ENCODE results near the gene LGI4. TPM values are rescaled to one million over a fixed set of nuclear protein-coding genes. Genes with fewer than 3 reads are reported as not detected.

LGI4 gene
- polyA plus RNA-seq, 3 donors, result 3.7 to 34.8 (median 20.6) TPM

DNA sequence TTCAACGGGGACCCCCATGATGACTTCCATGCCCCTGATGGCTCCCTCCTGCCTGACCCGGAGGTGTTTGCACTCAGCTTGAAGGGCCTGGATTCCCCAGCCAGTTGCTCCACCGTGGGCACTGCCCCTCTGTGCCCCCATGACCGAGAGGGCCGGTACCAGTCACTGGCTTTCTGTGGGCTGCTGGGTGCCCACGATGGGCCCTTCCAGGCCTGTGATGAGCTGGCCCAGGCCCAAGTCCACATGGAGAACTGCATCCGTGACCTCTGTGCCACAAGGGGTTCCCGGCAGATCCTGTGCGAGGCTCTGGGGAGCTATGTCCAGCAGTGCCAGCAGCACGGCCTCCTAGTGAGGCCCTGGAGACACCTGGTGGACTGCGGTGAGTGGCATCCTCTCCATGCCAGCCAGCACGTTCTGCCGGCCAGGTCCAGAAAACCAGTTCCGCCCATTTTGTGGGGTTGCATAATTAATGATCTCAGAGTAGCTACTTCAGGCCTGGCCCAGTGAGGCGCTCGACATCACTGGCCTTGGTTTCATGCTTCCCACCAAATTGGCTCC, 54.2 kb downstream of the LGI4 start:
- no peak overlapping the region for H3K27ac ChIP-seq (ENCODE audit: low read depth, low read length)
- WGBS, 3 donors, result 86 to 90% (median 87%) methylated on average over 16 of the region's 16 CpGs

DNA sequence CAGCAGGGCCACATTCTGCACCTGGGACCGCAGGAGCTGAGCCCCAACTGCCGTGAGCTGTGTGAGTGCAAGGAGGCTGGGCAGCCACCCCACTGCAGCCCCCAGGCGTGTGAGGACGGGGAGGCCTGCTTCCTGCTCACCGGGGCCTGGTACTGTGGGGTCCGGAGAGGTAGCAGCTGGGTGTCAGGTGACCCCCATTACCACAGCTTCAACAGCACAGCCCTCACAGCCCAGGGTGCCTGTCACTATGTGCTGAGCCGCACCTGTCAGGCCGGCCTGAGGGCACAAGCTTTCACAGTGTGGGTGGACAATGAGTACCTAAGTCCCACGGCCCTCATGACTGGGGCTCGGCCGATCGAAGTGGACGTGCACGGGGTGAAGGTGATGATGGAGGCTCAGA, 55.0 kb downstream of the LGI4 start:
- no peak overlapping the region for H3K27ac ChIP-seq (ENCODE audit: low read depth, low read length)
- WGBS, 3 donors, result 82 to 86% (median 85%) methylated on average over 14 of the region's 14 CpGs

DNA sequence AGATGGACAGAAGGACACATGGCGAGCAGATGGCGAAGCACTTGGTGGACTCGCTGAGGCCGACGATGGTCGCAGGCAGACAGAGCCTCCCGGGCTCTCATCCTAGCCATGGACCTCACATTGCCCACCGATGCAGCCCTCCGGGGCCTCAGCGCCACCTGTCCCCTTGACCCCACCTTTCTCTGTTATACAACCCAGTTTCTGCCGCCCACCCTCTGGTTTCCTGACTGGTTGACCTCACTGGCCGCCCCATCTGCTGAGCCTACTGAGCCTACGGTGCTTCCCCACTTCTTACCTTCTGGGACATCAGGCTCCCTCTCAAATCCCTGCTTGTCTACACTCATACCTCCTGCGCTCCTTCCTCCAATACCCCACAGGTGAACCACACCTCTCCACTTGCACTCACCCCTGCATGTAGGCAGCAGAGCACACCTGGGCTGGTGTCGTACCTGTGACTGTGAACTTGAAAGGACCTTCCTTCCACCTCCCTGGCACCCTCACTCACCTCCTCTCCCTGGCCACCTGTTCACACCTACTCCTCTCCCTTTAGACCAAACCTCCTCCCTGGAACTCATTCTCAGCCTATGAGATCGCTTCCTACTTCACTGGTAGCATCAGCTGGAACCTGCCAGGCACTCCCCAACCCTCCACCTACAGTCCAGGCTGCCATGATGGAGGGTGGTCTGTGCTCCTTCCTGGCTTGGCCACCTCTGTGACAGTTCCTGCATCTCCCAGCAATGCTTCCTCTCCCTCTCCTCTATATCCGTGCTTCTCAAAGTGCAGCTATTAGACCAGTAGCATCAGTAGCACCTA, 57.2 kb downstream of the LGI4 start:
- no peak overlapping the region for H3K27ac ChIP-seq (ENCODE audit: low read depth, low read length)
- 90 to 91% (median 91%) methylated on average over 17 of the region's 17 CpGs for WGBS, 3 donors

DNA sequence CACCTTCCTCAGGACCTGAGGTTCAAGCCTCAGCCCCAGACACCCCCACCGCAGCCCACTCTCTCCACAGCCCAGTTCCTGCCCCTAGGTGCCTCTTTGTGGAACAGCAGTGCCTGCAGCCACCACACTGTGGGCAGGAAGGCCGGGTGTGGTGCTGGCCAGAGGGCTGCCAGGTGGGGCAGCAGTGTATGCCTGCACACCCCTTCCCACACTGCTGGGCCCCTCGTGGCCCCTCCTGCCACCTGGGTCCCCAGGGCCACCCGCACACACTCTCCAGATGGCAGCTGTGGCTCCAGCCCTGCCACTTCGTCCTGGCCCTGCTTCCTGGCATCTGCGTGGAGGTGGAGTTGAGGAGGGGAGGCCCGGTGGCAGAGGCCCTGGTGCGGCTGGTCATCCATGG, 58.2 kb downstream of the LGI4 start:
- 65 to 83% (median 68%) methylated on average over 7 to 8 of the region's 8 CpGs for WGBS, 3 donors
- no peak overlapping the region for H3K27ac ChIP-seq (ENCODE audit: low read depth, low read length)

DNA sequence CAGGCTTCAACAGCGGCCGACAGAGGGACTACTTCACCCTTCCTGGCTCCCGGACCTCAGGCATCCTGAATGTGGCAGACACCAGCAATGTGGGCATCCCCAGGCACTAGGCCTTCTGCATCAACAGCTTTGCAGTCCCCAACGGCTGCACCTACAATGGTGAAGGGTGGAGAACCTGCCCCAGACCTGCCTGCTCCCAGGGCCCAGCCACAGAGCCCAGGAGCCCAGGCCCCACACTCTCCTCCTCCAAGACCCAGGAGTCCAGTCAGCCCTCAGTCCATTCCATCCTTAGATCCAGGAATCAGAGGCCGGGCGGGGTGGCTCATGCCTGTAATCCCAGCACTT, 58.9 kb downstream of the LGI4 start:
- WGBS, 3 donors, result 83 to 85% (median 83%) methylated on average over 6 of the region's 6 CpGs
- H3K27ac ChIP-seq (ENCODE audit: low read depth, low read length), result no peak overlapping the region

DNA sequence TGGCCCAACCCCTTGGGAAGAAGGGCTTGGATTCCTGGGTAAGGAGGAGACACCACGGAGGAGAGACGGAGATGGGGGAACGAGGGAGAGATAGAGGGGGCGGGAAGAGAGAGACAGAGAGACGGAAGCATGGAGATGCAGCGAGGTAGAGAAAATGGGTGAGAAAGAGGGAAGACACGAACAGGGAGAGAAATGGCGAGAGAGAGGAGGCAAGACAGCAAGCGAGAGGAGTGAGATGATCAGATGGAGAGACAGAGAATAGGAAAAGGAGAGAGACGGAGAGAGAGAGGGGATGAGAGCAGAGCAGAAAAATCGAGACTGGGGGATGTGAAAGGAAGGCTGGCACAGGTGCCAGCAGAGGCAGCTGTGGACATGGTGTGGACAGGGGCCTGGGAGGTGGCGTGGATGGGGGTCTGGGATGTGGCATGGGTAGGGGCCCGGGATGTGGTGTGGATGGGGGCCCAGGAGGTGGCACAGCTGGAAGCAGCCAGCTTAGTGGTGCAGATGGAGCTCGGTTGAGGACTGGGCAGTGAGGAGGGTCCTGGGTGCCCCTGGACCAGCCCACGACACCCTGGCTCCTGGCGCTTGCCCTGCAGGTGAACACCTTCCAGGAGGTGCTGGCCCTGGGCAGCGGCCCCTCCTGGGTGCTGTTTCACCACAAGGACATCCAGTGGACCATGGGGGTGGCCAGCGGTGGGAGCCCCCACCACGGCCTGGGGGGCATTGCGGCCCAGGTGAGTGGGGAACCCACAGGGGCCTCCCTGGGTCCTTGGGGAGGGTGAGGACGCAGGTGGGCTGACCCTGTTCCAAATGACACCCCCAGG, 59.4 kb downstream of the LGI4 start:
- H3K27ac ChIP-seq (ENCODE audit: low read depth, low read length), result no peak overlapping the region
- WGBS, 3 donors, result 85 to 91% (median 90%) methylated on average over 21 of the region's 21 CpGs

Other genes with a start within 250 kb of the LGI4 start
- gene ZNF30, start 208.2 kb downstream of the LGI4 start, polyA plus RNA-seq, result 1 to 10 TPM in 2 of 3 donors, under 1 TPM in 1; 0.76 to 1.7 (median 1.4) TPM
- gene ZNF792, start 170.8 kb downstream of the LGI4 start, polyA plus RNA-seq, result 1 to 10 TPM; 1.5 to 2.7 (median 1.9) TPM
- 10 to 100 TPM; 72.1 to 85.9 (median 73.7) TPM for gene GRAMD1A, start 134.7 kb downstream of the LGI4 start, polyA plus RNA-seq
- gene SCN1B, start 104.6 kb downstream of the LGI4 start, polyA plus RNA-seq, result 10 to 100 TPM in 1 of 3 donors, 1 to 10 TPM in 2; 5.2 to 22.5 (median 7.9) TPM
- gene HPN, start 93.3 kb downstream of the LGI4 start, polyA plus RNA-seq, result 100 to 1,000 TPM in 1 of 3 donors, 1 to 10 TPM in 2; 1.5 to 141 (median 5.4) TPM
- 10 to 100 TPM in 2 of 3 donors, 1 to 10 TPM in 1; 8.0 to 39.4 (median 33.6) TPM for gene FXYD3, start 19.2 kb downstream of the LGI4 start, polyA plus RNA-seq
- gene FXYD1, start 3.8 kb upstream of the LGI4 start, polyA plus RNA-seq, result 100 to 1,000 TPM in 1 of 3 donors, 10 to 100 TPM in 1, 1 to 10 TPM in 1; 3.5 to 126 (median 45.3) TPM
- gene FXYD7, start 8.2 kb upstream of the LGI4 start, polyA plus RNA-seq, result 1 to 10 TPM in 1 of 3 donors, under 1 TPM in 2; 0.12 to 2.4 (median 0.45) TPM
- gene FXYD5, start 19.7 kb upstream of the LGI4 start, polyA plus RNA-seq, result 100 to 1,000 TPM in 1 of 3 donors, 10 to 100 TPM in 2; 16.0 to 167 (median 93.9) TPM
- not detected for gene FAM187B, start 93.7 kb upstream of the LGI4 start, polyA plus RNA-seq
- 10 to 100 TPM; 12.9 to 92.4 (median 20.2) TPM for gene LSR, start 113.9 kb upstream of the LGI4 start, polyA plus RNA-seq
- gene USF2, start 133.9 kb upstream of the LGI4 start, polyA plus RNA-seq, result 100 to 1,000 TPM in 2 of 3 donors, 10 to 100 TPM in 1; 68.2 to 122 (median 118) TPM
- 10 to 100 TPM in 1 of 3 donors, 1 to 10 TPM in 1, under 1 TPM in 1; 0.34 to 16.3 (median 1.1) TPM for gene HAMP, start 147.5 kb upstream of the LGI4 start, polyA plus RNA-seq
- gene MAG, start 157.1 kb upstream of the LGI4 start, polyA plus RNA-seq, result under 1 TPM in 1 of 3 donors, not detected in 2; 0.16 TPM
- 1 to 10 TPM in 1 of 3 donors, under 1 TPM in 2; 0.67 to 2.1 (median 0.88) TPM for gene CD22, start 194.1 kb upstream of the LGI4 start, polyA plus RNA-seq
- 1 to 10 TPM in 1 of 3 donors, not detected in 2; 2.2 TPM for gene FFAR1, start 212.8 kb upstream of the LGI4 start, polyA plus RNA-seq
- 1 to 10 TPM in 2 of 3 donors, under 1 TPM in 1; 0.46 to 1.8 (median 1.8) TPM for gene FFAR3, start 223.4 kb upstream of the LGI4 start, polyA plus RNA-seq
- gene GPR42, start 236.0 kb upstream of the LGI4 start, polyA plus RNA-seq, result under 1 TPM in 2 of 3 donors, not detected in 1; 0.06 to 0.90 TPM

Measured in adipose tissue (tissue), 3 donors.